Stimulated activated CD4-positive, alpha-beta T cell treated with anti-CD3 and anti-CD28 coated beads, Interleukin-15, amount 100 ng/mL, for 24 hours (primary cell): ENCODE results near the gene NRAP.

Experiments
- DNase-seq: peaks from one replicate; pipeline ENCODE4 v3.0.0-alpha.2; 2020

NRAP gene

DNA sequence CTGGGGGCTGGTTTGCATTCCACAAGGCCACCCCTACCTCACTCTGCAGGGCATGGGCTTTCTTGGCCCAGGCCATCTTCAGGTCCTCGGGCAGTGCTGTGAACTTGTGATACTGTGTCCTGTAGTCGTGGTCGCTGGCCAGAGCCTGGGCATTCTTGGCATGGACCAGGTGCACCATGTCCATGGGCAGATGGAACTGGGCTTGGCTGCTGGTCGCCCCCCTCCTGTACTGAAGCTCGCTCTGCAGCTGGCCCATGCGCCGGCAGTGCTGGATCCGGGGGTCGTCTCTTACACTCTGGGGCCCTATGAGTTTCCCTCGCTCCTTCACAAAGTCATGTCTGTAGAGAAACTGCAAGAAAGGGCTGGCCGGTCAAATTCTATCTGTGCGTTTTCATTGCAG is 59.3 kb downstream of the NRAP start:
- no peak for DNase-seq

DNA sequence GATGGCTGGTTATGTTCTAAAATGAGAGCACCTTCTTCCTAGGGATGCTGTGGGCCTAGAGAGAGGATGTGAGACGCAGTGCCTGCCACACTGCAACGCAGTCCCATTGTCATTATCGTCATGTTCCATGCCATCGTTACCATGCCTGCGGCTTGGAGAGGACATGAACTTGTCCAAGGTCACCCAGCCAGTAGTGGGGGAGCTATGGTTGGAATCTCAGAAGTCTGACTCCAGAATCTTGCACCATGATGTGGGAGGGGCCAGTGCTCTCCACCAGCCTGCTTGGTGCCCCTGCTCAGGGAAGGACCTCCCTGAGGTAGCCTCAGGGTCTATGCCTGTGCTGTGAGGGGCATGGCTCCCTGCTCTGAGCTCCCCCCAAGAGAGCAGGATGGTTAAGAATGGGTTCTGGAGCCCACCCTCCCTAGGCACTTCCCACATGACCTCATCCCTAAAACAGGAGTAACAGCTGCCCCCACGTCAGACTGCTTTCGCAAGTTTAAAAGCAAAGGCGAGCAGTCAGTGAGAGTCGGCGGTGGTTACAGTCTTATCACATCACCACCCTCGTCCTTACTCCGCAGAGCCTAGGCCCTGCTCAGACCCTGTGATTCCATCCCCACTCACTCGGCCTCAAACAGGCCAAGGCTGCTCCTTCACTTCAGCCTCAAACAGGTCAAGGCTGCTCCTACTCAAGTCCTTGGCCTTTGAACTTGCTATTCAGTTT is 60.6 kb downstream of the NRAP start:
- DNase-seq = no peak

DNA sequence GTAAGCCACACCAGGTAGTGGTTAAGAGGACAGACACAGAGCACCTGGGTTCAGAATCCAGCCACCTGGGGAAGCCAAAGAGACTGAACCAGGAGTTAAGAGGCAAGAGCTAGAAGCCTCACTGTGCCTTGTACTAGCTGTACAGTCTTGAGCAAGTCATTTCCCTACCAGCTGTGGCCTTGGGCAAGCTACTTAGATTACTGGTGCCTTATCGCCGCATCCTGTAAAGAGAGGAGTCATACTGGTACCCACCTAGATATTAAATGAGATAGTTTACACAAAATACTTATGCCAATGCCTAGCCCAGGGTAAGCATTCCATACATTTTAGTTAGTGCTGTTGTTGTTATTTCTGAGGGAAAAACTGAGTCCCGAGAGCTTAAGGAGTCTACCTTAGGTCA is 63.3 kb downstream of the NRAP start:
- no peak for DNase-seq

DNA sequence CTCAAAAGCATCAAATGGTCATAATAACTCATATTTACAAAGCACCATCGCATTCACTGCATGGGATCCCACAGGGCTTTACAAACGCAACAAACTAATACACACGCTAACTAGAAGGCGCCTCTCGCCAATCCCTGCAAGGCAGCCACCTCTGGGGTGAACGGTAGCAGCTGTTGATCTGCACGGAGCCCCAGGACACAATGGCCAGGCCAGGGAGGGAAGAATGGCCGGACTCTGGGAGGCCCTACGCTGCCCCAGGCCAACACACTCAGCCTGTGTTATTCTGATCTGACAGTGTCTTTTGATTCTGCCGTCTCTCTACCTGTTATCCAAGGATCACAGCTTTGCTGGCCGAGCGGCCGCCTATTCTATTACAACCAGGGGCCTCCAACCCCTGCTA is 69.2 kb downstream of the NRAP start:
- no peak for DNase-seq

DNA sequence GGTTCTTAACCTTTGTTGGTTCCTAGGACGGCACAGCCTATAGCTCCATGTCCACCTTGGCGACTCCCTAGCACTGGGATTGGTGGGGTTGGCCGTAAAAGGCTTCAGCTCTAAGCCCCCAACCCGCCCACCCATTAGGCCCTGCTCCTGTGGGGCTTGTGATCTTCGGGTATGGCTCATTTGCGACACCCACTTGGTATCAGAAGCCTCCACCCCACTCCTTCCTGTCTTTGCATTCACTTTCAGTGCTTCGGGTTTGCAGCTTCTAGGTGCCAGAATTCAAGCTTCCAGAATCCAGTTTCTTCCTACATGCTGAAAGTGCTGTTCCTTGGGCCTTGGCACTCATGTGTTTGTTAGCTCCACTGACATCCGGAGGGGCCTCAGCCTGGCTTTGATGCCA is 71.5 kb downstream of the NRAP start:
- no peak for DNase-seq

DNA sequence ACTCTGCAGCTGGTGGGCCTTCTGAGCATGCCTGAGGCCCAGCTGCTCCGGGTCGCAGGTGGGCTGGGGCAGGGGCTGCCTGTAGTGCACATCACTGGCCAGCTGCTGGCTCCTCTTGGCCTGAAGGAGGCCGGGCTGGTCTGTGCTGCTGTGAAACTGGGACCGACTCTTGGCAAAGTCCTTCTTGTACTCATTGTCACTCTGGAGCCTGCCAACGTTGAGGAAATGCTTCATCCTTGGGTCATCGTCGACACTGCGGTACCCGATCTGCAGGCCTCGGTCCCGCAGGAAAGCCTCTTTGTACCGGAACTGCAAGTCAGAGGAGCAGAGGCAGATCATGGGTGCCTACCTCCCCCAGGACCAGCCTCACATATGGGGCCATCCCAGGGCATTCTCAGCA is 73.3 kb downstream of the NRAP start:
- no peak for DNase-seq

DNA sequence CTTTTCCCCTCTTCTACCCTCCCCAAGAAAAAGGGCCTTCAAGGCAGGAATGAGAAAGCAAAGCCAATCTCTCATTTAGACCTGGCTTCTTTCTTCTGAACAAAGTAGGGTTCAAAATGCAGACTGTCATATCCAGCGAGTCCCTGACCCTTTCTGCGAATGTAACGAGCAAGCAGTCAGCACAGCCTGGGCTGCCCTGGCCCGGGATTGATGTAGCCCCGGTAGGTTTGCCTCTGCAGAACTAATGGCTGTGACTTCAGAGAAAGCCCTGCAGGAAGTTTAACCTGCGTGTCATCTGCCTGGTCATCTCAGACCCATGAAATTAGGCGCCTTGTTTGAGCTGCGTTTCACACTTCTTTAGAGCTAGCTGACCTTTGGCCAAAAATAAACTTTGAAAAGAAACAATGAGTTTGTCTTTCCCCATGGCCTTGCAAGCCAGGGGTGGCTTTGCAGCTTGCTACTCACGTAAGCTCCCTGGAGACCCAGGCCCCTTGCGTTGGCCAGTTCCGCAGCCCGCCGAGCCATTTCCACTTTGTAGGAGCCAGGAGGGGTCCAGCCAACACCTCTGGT is 74.6 kb downstream of the NRAP start:
- DNase-seq = no peak

DNA sequence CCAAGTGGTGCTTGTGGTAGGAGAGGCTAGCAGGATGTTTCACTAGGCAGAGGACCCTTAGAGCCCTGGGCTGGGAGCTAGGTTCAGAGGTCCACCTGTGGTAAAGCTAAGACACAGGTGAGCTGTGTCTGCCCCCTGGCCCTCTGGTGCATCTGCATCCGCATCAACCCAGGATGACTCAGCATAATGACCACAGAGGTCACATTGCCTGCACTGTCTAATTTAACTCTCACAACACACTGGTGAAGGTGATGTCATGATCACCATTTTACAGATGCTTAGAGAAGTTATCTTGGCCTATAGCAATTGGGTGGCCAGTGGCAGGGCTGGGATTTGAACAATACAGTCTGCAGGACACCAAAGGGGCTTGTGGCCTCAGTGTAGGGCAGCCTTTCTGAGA is 77.9 kb downstream of the NRAP start:
- DNase-seq = no peak

DNA sequence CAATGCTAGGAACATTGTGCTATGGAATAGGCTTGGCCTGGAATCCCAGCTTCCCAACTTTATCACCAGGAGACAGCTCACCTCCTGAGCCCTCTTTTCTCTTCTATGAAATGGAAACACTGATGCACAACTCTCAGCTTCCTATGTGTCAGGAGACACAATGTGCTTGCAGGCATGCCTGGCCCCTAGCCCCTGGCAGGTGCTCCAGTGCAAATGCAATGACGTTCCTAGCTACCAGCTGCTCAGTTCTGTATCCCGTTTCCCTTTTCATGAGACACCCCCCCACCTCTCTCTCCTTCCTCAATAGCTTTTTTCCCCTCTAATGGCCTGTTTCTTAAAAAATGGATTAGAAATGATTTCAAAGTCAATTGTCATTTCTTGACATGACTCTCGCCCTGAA is 80.3 kb downstream of the NRAP start:
- no peak for DNase-seq

DNA sequence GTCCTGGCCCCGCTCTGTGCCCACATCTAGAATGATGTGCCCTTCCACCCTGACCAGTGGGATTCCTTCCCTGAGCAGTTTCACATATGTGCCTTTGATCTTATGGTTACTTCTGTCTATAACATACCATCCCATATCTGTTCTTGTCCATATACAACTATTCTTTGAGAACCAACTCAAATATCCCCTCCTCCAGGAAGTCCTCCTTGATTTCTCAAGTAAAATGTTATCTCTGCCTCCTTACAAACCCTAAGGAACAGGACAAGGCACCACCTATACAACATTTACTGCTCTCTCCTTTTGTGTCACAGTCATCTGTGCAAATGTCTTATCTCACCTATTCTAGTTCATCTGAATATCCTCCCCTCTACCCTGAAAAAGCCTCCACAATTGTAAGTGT is 82.7 kb downstream of the NRAP start:
- DNase-seq = no peak

DNA sequence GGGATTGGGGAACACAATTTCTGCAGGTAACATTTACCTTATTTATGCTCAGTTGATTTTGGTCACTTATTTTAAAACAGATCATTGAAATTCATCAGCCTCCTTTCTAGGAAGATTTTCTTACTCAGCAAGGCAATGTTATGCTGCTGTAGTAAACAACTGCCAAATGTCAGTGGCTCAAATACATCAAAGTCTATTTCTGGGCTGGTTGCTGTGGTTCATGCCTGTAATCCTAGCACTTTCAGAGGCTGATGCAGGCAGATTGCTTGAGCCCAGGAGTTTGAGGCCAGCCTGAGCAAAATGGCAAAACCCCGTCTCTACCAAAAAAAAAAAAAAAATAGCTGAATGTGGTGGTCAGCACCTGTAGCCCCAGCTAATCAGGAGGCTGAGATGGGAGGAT is 85.1 kb downstream of the NRAP start:
- no peak for DNase-seq

DNA sequence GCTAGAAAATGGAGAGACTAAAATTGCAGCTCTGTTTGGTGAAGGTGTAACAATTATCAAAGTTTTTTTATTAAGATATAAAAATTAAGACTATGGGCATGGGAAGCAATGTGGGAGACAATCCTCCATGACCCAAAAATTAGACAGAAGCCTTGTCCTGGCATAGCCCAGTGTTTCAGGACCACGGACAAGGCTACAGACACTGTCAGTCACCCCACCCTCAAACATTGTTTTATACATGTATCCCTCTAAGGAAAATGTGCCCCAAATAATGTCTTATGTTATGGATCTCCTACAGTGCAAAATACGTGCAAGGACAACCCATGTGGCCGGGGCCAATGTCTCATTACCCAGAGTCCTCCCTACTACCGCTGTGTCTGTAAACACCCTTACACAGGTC is 87.0 kb downstream of the NRAP start:
- no peak for DNase-seq

DNA sequence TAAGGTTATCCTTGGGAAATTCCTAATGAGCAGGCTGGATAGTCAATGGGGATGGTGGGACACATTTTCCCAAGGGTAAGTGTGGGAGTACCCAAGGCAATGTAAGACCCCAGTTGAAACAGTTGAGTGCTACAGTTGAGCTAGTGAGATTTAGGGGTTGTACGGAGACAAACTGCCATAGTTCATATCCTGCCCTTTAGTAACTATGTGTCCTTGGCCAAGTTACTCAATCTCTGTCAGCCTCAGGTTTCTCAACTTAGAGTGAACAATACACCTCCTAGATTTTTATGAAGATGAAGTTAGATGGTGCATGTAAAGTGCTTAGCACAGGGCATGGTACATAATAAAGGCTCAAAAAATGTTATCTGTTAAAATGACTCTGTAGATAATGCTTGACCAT is 90.5 kb downstream of the NRAP start:
- no peak for DNase-seq

DNA sequence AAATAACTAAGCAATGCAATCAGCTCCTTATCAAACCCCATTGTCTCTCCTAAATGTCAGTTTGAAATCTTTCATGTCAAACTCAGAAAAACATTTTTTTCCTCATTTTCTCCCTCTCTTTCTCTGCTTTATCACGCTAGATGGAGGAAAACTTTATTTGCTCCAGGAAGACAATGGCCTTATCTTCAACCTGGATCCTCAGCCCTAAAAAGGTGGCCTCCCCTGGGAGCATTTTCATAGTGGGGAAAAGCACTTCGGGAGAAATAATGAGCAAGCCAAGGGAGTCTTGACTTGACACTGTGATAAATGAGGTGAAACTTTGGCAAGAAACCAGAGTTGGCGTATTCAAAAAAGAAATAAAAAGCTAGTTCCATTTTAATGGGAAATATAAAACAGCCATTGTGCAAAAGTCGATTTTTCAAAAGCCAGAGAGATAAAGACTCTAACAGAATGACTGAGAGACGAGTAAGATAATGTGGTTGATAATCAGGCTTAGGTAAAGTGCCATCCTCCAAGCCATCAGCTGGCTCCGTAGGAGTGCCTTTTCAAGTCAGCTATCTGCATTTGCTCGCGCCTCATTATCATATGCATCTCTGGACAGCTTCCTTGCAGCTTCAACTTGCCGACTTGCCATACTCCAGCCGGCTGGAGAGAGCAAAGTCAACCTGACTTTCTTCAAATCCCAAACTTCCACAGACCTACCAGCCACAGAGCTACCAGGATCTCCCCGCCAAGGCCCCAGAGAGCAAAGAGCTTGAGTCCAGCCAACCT is 91.1 kb downstream of the NRAP start:
- no peak for DNase-seq

DNA sequence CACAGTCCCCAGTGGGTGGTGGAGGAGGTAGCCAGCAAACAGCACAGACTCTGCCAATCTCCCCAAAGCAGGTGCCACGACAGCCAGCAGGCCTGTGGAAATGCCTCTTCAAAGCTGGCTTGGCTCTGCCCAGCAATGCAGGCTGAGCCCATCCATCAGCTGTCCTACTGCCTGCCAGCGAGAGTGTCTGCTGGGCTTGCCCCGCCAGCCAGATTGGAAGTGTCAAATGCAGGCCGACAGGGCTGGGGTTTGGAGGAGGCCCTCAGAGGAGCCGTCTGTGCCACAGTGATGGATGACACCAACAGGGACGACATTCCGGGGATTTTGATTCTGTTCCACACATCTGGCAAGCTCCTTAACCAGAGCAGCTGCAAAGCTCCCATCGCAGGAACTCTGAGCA is 94.3 kb downstream of the NRAP start:
- DNase-seq = no peak

DNA sequence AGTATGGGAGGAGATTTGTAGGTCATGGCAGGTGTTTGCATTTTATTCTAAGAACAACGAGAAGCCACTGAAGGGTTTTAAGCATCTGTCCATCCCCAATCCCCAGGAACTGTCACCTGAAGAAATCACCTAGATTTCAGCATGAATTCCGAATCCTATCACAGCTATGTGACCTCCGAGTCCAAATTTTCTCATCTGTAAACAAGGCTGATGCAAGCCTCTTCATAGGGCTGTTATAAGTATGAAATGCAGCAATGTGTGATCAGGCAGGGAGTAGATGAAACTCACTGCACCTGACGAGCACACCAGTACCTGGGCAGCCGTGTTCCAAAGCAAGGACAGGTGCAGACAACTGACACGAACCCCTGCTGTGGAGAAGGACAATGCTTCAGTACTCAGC is 97.0 kb downstream of the NRAP start:
- no peak for DNase-seq

DNA sequence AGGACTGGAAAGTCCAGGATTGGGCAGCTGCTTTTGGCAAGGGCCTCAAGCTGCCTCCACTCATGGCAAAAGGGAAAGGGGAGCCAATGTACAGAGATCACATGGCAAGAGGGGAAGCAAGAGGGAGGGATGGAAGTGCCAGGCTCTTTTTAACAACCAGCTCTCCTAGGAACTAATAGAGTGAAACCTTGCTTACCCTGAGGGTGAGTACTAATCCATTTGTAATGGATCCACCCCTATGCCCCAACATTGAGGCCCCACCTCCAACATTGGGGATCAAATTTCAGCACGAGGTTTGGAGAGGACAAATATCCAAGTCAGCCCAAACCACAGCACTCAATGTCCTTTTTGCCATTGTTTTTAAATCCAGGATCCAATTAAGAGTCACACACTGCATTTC is 98.5 kb downstream of the NRAP start:
- DNase-seq = no peak

DNA sequence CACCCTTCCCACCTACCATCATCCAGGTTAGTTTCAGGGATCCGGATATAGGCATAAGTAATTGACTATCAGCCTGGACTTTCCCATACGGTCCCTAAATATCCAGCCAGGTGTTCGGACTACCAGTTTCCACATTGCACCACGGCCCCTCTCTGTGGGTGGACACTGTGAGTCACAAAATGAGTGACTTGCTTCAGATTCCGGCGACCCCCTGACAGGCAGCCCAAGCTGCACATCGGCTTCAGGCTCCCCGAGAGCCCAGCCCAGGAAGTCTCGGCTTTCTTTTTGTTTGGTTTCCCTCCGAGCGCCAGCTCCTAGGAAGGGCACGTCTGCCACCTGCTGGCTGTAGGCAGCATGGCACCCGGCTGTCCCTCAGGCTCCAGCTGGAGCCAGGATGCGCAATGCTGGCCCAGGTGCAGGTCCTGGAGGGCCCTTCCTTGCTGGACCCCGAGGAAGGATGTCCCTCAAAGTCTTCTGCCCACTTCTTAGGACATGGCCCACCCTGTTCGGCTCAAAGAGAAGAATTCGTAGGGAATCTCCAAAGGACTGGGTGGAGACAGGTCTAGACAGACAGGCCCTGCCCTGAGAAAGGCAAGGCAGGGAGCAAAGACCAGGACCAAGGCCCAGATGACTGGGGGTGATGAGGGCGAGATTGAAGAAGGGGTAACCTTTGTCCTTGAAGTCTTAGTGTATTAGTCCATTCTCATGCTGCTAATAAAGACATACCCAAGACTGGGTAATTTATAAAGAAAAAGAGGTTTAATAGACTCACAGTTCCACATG is 100.3 kb downstream of the NRAP start:
- peak; percentile 81 for DNase-seq

DNA sequence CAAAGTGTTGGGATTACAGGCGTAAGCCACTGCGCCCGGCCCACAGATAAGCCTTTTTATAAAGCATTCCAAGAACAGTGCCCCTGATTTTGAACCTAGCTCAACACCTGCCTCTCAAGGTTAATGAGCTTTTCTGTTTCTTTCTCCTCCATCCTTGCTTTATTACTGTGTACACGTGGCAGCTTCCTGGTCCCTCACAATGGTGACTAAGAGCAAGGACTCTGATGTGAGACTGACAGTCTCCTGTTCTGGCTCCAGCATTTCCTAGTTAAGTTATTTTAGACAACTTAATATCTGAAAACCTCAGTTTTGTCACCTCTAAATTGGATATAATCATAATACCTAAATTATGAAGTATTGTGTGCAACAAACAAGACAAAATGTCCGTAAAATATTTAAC is 101.1 kb downstream of the NRAP start:
- no peak for DNase-seq

DNA sequence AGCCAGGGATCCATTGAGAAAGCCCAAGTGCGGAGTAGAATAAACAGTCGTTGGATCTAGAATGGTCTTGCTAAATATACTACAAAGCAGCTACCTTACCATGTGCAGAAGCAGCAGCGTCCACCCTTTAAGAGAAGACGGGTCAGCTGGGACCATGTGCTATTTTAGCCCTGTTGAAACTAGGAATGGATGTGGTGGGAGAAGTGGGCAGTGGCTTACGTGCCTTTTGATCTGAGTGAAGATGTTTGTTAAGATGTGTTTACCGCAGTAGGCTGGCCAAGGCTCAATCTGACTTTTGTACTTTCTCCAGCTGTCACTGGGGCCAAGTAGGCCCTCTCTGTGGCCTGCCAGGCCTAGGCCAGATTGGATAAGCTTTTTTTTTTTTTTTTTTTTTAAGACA is 101.8 kb downstream of the NRAP start:
- no peak for DNase-seq

DNA sequence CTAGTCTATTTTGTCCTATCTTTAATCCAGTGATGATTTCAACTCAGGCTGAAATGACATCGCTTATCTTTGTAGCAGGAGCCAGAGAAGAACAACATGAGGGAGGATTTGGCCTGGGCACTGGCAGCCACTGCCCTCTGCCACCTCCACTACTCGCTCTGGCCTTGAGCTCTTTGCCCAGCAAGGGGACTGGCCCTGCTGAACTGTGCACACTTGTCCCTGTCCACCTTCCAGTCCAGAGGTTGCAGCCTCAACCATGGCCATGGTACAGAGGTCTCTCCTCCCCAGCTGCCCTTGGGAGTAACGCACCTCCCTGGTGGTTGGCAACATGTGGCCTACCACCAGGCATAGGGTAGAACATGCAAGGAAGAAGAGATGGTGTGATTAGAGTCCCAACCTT is 102.6 kb downstream of the NRAP start:
- no peak for DNase-seq

DNA sequence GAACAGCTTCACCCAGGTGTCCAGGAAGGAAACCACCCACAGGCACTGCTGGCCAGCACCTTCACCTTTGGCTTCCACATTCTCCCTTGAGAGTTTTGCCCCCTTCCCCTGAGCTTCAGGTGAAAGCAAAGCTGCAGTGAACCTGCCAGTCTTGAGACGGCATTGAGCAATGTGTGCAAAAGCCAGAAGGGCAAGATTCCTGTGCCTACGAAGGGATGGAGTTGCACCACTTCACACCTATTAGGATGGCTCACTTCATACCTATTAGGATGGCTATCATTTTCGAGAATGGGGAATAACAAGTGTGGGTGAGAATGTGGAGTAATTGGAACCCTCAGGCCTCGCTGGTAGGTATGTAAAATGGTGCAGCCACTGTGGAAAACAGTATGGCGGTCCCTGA is 103.8 kb downstream of the NRAP start:
- no peak for DNase-seq

DNA sequence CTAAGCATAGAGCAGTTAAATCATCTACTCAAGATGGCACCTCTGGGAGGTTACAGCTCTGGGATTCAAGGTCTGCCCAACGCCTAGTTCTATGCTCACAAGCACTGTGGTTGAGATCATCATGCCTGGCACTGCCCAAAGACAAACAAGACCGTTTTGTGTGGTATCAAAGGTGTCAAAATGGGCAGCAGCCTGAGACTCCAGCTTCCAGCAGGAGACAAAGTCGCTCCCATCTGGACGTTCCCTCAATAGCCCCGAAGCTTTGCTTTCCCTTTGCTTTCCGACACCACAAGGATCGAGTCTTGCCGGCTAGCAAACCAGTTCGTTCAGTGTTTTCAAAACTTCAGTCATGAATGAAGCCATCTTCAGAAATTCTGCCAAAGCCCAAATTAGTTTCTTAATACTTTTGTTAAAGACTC is 105.9 kb downstream of the NRAP start:
- DNase-seq = no peak

DNA sequence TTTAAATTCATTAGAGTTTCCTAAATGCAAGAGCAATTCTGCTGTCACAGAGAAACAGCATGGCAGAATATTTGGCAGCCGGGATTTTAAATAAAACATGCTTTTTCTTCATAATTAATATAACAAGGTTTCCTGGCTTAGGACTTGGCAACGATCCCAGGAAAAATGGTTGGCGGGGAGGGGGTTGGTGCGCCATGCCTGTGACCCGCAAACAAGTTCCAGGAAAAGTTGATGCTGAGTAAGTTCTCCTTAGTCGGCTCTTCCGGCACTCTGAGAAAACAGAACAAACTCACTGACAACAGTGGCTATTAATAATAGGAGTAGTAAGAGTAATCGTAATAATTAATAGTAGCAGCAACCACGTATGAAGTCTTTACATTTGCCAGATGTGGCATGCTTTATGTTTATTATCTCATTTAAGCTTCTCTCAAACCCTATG is 106.4 kb downstream of the NRAP start:
- DNase-seq = no peak
